Kidney epithelial cell (primary cell): ENCODE measurements around the gene INMT. TPM values are rescaled to one million over a fixed set of nuclear protein-coding genes. Genes with fewer than 3 reads are reported as not detected.

Source experiments
- DNase-seq: peaks from one replicate; pipeline ENCODE4 v3.0.0-alpha.2; 2010; ENCODE audit warnings: low read depth
- H3K27me3 ChIP-seq: 2 replicates; pipeline ENCODE4 v1.6.0; 2011; ENCODE audit warnings: low read length; ENCODE audit not compliant: control insufficient read depth, insufficient read depth
- H3K36me3 ChIP-seq: 2 replicates; pipeline ENCODE4 v1.5.1; 2011; ENCODE audit warnings: low read length; ENCODE audit not compliant: control insufficient read depth, insufficient read depth
- H3K4me3 ChIP-seq: 2 replicates; pipeline ENCODE4 v1.5.1; 2011; ENCODE audit warnings: low read depth, mild to moderate bottlenecking, control low read depth, low read length
- CTCF ChIP-seq: IDR thresholded peaks from 2 replicates; pipeline ENCODE4 v1.5.1; 2011; ENCODE audit warnings: mild to moderate bottlenecking, moderate library complexity, low read length, control low read depth, inconsistent platforms; ENCODE audit not compliant: insufficient read depth, poor library complexity, severe bottlenecking
- total RNA-seq: library from RNA; depleted of rRNA; stranded (reverse); fragments of >200 nt; gene quantifications from 2 replicates; pipeline ENCODE4 v1.2.3, GENCODE V29; 2015

The INMT gene
- total RNA-seq, 1 donor from 2014 or later, result not detected

GRCh38 chr7:30779574-30779973 is 27.6 kb downstream of the INMT start:
- peaks cover 1% of the 10 kb centered on the region for H3K36me3 ChIP-seq
- DNase-seq, result no peak
- no peak overlapping the region for H3K4me3 ChIP-seq
- no peak for TF ChIP-seq CTCF
- H3K27me3 ChIP-seq, result no peaks in the 10 kb centered on the region

- H3K4me3 ChIP-seq, result no peak overlapping the region
- no peak for DNase-seq
- no peak for TF ChIP-seq CTCF
- H3K36me3 ChIP-seq, result peaks cover 1% of the 10 kb centered on the region
- no peaks in the 10 kb centered on the region for H3K27me3 ChIP-seq
These were observed 29.0 kb downstream of the INMT start for GRCh38 chr7:30780941-30781340.

- peaks cover 1% of the 10 kb centered on the region for H3K36me3 ChIP-seq
- DNase-seq, result no peak
- no peak for TF ChIP-seq CTCF
- no peak overlapping the region for H3K4me3 ChIP-seq
- no peaks in the 10 kb centered on the region for H3K27me3 ChIP-seq
These were observed 30.8 kb downstream of the INMT start for GRCh38 chr7:30782690-30783089.

- no peak for TF ChIP-seq CTCF
- DNase-seq, result no peak
- Histone ChIP-seq H3K4me3 (no peak overlapping the region), H3K36me3 (peaks cover 1% of the 10 kb centered on the region), H3K27me3 (no peaks in the 10 kb centered on the region)
These were observed 33.9 kb downstream of the INMT start for GRCh38 chr7:30785786-30786185.

GRCh38 chr7:30787486-30787885 is 35.6 kb downstream of the INMT start:
- no peaks in the 10 kb centered on the region for H3K27me3 ChIP-seq
- no peak for TF ChIP-seq CTCF

GRCh38 chr7:30788640-30789333 is 36.9 kb downstream of the INMT start:
- no peak for TF ChIP-seq CTCF
- no peak for DNase-seq
- Histone ChIP-seq H3K4me3 (no peak overlapping the region), H3K27me3 (no peaks in the 10 kb centered on the region), H3K36me3 (peaks cover 1% of the 10 kb centered on the region)

More at GRCh38 chr7:30787486-30787885, 35.6 kb downstream of the INMT start:
- Histone ChIP-seq H3K4me3 (no peak overlapping the region), H3K36me3 (peaks cover 2% of the 10 kb centered on the region)
- no peak for DNase-seq
